Neural cell (in vitro differentiated cells): ENCODE measurements around the gene FNDC3B. TPM values are rescaled to one million over a fixed set of nuclear protein-coding genes. Genes with fewer than 3 reads are reported as not detected.

Source experiments
- H2AFZ ChIP-seq: fragments of 200-600, 300-800 bp; sonication (generic), shearing (Covaris generic); 2 replicates; pipeline ENCODE4 v1.6.0; 2014; ENCODE audit warnings: low read depth, mild to moderate bottlenecking, antibody characterized with exemption, low read length, moderate library complexity
- H3F3A ChIP-seq: fragments of 200-600 bp; shearing (Covaris generic); 2 replicates; pipeline ENCODE4 v1.6.1; 2016; ENCODE audit warnings: mild to moderate bottlenecking, moderate library complexity, mixed read lengths, antibody characterized with exemption, low read length; ENCODE audit not compliant: insufficient read depth, poor library complexity, severe bottlenecking
- H3K27ac ChIP-seq: fragments of 200-600, 300-800 bp; sonication (generic), shearing (Covaris generic); 2 replicates; pipeline ENCODE4 v1.5.1; 2014; ENCODE audit warnings: mild to moderate bottlenecking, low read length, moderate library complexity
- H3K27me3 ChIP-seq: fragments of 300-800, 200-600 bp; sonication (generic), shearing (Covaris generic); 2 replicates; pipeline ENCODE4 v1.6.0; 2014; ENCODE audit warnings: mild to moderate bottlenecking, low read depth, low read length, moderate library complexity; ENCODE audit not compliant: insufficient read depth
- H3K36me3 ChIP-seq: fragments of 300-800, 200-600 bp; sonication (generic), shearing (Covaris generic); 2 replicates; pipeline ENCODE4 v1.5.1; 2014; ENCODE audit warnings: mild to moderate bottlenecking, antibody characterized with exemption, low read length, moderate library complexity; ENCODE audit not compliant: insufficient read depth
- H3K4me2 ChIP-seq: fragments of 300-800, 200-600 bp; sonication (generic), shearing (Covaris generic); 2 replicates; pipeline ENCODE4 v1.6.0; 2014; ENCODE audit warnings: mild to moderate bottlenecking, low read length
- H3K4me3 ChIP-seq: fragments of 300-800, 200-600 bp; sonication (generic), shearing (Covaris generic); 2 replicates; pipeline ENCODE4 v1.5.1; 2014; ENCODE audit warnings: mild to moderate bottlenecking, low read length, moderate library complexity
- H3K79me2 ChIP-seq: fragments of 200-600 bp; shearing (Covaris generic); replicated peaks from 2 replicates; pipeline ENCODE4 v1.6.0; 2014; ENCODE audit warnings: mild to moderate bottlenecking, low read length, moderate library complexity; ENCODE audit not compliant: insufficient read depth
- H3K9ac ChIP-seq: fragments of 300-800, 200-600 bp; sonication (generic), shearing (Covaris generic); 2 replicates; pipeline ENCODE4 v1.6.1; 2016; ENCODE audit warnings: mild to moderate bottlenecking, low read length, mixed read lengths
- H3K9me2 ChIP-seq: fragments of 200-600 bp; shearing (Covaris generic); 2 replicates; pipeline ENCODE4 v1.6.1; 2016; ENCODE audit warnings: mild to moderate bottlenecking, low read length, mixed read lengths; ENCODE audit not compliant: insufficient read depth
- H3K9me3 ChIP-seq: fragments of 200-600, 300-800 bp; sonication (generic), shearing (Covaris generic); 2 replicates; pipeline ENCODE4 v1.6.1; 2016; ENCODE audit warnings: mild to moderate bottlenecking, mixed run types, low read length, moderate library complexity, mixed read lengths
- H4K20me1 ChIP-seq: fragments of 200-600 bp; shearing (Covaris generic); 2 replicates; pipeline ENCODE4 v1.6.1; 2016; ENCODE audit warnings: mild to moderate bottlenecking, mixed run types; ENCODE audit not compliant: insufficient read depth
- EP300 ChIP-seq: fragments of 450-650 bp; conservative IDR thresholded peaks from 2 replicates; pipeline ENCODE4 v1.6.1; 2014; ENCODE audit warnings: antibody characterized with exemption, mild to moderate bottlenecking, moderate library complexity; ENCODE audit not compliant: poor library complexity, severe bottlenecking
- EZH2 ChIP-seq: fragments of 200-600, 300-800 bp; shearing (Covaris generic), sonication (generic); IDR thresholded peaks from 2 replicates; pipeline ENCODE4 v1.6.1; 2014; ENCODE audit warnings: antibody characterized with exemption, low read length, borderline replicate concordance, mild to moderate bottlenecking; ENCODE audit not compliant: insufficient read depth, poor library complexity, severe bottlenecking
- MXI1 ChIP-seq: fragments of 450-650 bp; conservative IDR thresholded peaks from 2 replicates; pipeline ENCODE4 v1.6.1; 2014; ENCODE audit warnings: antibody characterized with exemption, mild to moderate bottlenecking; ENCODE audit not compliant: poor library complexity, severe bottlenecking
- POLR2AphosphoS5 ChIP-seq: IDR thresholded peaks from 2 replicates; pipeline ENCODE4 v1.6.1; 2012
- RAD21 ChIP-seq: fragments of 450-650 bp; conservative IDR thresholded peaks from 2 replicates; pipeline ENCODE4 v1.6.1; 2014; ENCODE audit warnings: antibody characterized with exemption, mild to moderate bottlenecking, moderate library complexity
- SMC3 ChIP-seq: fragments of 450-650 bp; conservative IDR thresholded peaks from 2 replicates; pipeline ENCODE4 v1.6.1; 2014; ENCODE audit warnings: antibody characterized with exemption, mild to moderate bottlenecking, moderate library complexity; ENCODE audit not compliant: poor library complexity
- TAF1 ChIP-seq: IDR thresholded peaks from 2 replicates; pipeline ENCODE4 v1.6.1; 2012; ENCODE audit warnings: low read depth
- polyA plus RNA-seq: library from polyadenylated mRNA; depleted of rRNA; stranded (reverse); fragments of >200 nt; gene quantifications from 2 replicates; pipeline ENCODE4 v1.2.3, GENCODE V29; 2014
- TF ChIP-seq, protein P1 (sequence below): fragments of 450-650 bp; IDR thresholded peaks from 2 replicates; pipeline ENCODE4 v1.5.1; 2014; ENCODE audit warnings: antibody characterized with exemption, mild to moderate bottlenecking, moderate library complexity; ENCODE audit not compliant: poor library complexity, severe bottlenecking
- TF ChIP-seq, protein P2 (sequence below): IDR thresholded peaks from 2 replicates; pipeline ENCODE4 v1.6.1; 2012; ENCODE audit warnings: borderline replicate concordance

The FNDC3B gene
- polyA plus RNA-seq, 1 donor from 2014 or later = 4.9 TPM

DNA sequence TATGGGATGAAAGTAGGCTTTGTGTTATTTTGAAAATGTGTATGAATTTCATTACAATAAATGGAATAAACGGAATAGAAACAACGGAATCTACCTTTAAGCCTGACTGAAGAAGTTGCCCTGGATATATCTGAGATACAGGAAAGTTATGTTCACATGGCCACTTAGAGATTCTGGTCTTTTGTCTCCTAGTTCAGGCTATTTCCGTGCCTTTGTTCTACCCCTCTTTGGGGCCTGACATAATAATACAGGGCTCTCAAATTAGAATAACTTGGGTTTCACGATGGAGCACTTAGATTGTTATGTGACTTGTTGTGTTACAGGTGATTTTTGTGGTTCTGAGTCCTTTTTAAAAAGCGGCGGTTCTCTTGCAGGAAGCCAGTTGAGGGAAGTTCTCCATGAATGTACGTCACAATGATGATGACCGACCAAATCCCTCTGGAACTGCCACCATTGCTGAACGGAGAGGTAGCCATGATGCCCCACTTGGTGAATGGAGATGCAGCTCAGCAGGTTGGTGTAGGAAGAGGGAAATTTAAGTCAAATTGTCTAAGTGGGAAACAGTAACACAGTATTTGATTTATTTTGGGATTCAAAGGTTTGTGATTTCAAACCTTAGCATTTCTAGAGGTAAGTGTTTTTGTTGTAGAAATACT lies 72.8 kb downstream of the FNDC3B start:
- no peak overlapping the region for H3K9ac ChIP-seq
- no peaks in the 10 kb centered on the region for H3K27me3 ChIP-seq
- H3K36me3 ChIP-seq = no peaks in the 10 kb centered on the region
- no peaks in the 10 kb centered on the region for H3K9me2 ChIP-seq
- H3F3A ChIP-seq = no peaks in the 10 kb centered on the region
- no peaks in the 10 kb centered on the region for H3K79me2 ChIP-seq
- no peak for TF ChIP-seq SMC3
- TF ChIP-seq, protein P1, sequence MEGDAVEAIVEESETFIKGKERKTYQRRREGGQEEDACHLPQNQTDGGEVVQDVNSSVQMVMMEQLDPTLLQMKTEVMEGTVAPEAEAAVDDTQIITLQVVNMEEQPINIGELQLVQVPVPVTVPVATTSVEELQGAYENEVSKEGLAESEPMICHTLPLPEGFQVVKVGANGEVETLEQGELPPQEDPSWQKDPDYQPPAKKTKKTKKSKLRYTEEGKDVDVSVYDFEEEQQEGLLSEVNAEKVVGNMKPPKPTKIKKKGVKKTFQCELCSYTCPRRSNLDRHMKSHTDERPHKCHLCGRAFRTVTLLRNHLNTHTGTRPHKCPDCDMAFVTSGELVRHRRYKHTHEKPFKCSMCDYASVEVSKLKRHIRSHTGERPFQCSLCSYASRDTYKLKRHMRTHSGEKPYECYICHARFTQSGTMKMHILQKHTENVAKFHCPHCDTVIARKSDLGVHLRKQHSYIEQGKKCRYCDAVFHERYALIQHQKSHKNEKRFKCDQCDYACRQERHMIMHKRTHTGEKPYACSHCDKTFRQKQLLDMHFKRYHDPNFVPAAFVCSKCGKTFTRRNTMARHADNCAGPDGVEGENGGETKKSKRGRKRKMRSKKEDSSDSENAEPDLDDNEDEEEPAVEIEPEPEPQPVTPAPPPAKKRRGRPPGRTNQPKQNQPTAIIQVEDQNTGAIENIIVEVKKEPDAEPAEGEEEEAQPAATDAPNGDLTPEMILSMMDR = no peak
- no peak for TF ChIP-seq MXI1
- TF ChIP-seq POLR2AphosphoS5 = no peak
- TF ChIP-seq RAD21 = no peak
- TF ChIP-seq, protein P2, sequence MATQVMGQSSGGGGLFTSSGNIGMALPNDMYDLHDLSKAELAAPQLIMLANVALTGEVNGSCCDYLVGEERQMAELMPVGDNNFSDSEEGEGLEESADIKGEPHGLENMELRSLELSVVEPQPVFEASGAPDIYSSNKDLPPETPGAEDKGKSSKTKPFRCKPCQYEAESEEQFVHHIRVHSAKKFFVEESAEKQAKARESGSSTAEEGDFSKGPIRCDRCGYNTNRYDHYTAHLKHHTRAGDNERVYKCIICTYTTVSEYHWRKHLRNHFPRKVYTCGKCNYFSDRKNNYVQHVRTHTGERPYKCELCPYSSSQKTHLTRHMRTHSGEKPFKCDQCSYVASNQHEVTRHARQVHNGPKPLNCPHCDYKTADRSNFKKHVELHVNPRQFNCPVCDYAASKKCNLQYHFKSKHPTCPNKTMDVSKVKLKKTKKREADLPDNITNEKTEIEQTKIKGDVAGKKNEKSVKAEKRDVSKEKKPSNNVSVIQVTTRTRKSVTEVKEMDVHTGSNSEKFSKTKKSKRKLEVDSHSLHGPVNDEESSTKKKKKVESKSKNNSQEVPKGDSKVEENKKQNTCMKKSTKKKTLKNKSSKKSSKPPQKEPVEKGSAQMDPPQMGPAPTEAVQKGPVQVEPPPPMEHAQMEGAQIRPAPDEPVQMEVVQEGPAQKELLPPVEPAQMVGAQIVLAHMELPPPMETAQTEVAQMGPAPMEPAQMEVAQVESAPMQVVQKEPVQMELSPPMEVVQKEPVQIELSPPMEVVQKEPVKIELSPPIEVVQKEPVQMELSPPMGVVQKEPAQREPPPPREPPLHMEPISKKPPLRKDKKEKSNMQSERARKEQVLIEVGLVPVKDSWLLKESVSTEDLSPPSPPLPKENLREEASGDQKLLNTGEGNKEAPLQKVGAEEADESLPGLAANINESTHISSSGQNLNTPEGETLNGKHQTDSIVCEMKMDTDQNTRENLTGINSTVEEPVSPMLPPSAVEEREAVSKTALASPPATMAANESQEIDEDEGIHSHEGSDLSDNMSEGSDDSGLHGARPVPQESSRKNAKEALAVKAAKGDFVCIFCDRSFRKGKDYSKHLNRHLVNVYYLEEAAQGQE = no peak
- no peak for TF ChIP-seq TAF1
- no peak for TF ChIP-seq EZH2
- no peak for TF ChIP-seq EP300
- no peak overlapping the region for H3K27ac ChIP-seq
- no peak overlapping the region for H3K4me3 ChIP-seq
- no peaks in the 10 kb centered on the region for H3K9me3 ChIP-seq
- H2AFZ ChIP-seq = no peak overlapping the region
- no peaks in the 10 kb centered on the region for H4K20me1 ChIP-seq
- H3K4me2 ChIP-seq = no peak overlapping the region

DNA sequence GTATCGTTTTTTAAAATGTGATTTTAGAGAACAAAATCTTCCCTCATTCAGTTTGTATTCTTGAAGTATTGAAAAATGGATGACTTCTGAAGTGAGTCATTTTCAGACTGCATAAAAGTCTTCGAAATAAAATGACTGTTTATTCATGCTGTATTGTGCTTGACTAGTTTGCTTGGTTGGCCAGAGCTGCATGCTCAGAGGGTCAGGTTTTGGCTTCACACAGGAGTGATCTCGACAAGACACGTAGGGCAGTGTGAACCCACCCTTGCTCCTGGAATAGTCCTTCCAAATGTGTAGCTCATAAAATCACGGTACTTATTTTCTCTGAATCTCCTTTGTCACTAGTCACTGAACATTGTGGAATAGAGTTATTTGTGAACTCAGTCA lies 73.3 kb downstream of the FNDC3B start:
- H2AFZ ChIP-seq = no peak overlapping the region
- no peak overlapping the region for H3K27ac ChIP-seq
- H3K4me3 ChIP-seq = no peak overlapping the region
- TF ChIP-seq, protein P1 = no peak
- TF ChIP-seq TAF1 (no peak), MXI1 (no peak), EZH2 (no peak), SMC3 (no peak), RAD21 (no peak), POLR2AphosphoS5 (no peak), EP300 (no peak)
- TF ChIP-seq, protein P2 = no peak
- H3F3A ChIP-seq = no peaks in the 10 kb centered on the region
- no peak overlapping the region for H3K9ac ChIP-seq
- no peaks in the 10 kb centered on the region for H3K9me2 ChIP-seq
- H3K4me2 ChIP-seq = no peak overlapping the region
- H3K9me3 ChIP-seq = no peaks in the 10 kb centered on the region
- no peaks in the 10 kb centered on the region for H3K79me2 ChIP-seq
- H3K36me3 ChIP-seq = no peaks in the 10 kb centered on the region
- H3K27me3 ChIP-seq = no peaks in the 10 kb centered on the region
- no peaks in the 10 kb centered on the region for H4K20me1 ChIP-seq
